Stimulated activated CD4-positive, alpha-beta T cell treated with anti-CD3 and anti-CD28 coated beads, Interleukin-12 subunit alpha, Interleukin-12 subunit beta, amount 100 ng/mL, for 48 hours (primary cell): ENCODE measurements around the gene PPM1G.
"Not testable (repeated sequence)": the region's sequence is repeated elsewhere in the genome, so short reads cannot be mapped to it uniquely, and the experiment has no call there.

Source experiments
- DNase-seq, 3 donors: peaks; one replicate each; pipeline ENCODE4 v3.0.0-alpha.2; 2020; ENCODE audit warnings: low read depth in 2 of 3, low spot score in 1 of 3

PPM1G gene, protein sequence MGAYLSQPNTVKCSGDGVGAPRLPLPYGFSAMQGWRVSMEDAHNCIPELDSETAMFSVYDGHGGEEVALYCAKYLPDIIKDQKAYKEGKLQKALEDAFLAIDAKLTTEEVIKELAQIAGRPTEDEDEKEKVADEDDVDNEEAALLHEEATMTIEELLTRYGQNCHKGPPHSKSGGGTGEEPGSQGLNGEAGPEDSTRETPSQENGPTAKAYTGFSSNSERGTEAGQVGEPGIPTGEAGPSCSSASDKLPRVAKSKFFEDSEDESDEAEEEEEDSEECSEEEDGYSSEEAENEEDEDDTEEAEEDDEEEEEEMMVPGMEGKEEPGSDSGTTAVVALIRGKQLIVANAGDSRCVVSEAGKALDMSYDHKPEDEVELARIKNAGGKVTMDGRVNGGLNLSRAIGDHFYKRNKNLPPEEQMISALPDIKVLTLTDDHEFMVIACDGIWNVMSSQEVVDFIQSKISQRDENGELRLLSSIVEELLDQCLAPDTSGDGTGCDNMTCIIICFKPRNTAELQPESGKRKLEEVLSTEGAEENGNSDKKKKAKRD

DNA sequence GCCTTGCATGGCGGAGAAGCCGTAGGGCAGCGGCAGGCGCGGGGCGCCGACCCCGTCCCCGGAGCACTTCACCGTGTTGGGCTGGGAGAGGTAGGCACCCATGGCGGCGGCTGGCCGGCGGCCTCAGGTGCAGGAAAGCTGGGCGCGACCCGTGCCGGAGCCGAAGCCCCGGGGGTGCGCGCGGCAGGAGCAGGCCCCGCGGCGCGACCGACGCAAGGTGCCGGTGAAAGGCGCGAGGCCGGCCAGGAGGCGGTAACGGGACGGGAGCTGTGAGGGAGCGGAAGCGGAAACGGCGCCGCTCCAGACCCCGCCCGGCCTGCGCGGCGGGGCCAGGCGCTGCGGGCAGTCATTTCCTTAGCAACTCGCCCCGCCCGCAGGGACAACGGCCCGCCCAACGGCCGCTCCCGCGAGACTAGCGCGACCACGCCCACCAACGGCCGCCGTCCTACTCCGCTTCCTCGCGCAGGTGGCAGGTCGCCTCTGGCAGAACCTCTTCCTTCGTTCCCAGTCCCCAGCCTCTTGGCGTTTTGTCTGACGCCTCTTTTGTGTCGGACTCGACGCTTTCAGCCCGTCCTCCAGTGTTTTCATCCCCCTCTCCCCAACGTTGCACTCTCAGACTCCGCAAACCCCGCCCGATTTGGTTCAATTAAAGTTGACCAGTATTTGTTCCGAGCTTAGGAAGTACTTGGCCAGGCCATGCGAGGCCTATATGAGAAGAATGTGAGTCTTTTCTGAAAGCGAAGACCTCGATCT is at the start of gene PPM1G:
TSS of gene PPM1G (minus strand) at position 271 of the 753 bp plus-strand sequence. CDS start at position 102, 169 bp downstream.
- DNase-seq = peak; percentile 92 to 98 (median 96)

DNA sequence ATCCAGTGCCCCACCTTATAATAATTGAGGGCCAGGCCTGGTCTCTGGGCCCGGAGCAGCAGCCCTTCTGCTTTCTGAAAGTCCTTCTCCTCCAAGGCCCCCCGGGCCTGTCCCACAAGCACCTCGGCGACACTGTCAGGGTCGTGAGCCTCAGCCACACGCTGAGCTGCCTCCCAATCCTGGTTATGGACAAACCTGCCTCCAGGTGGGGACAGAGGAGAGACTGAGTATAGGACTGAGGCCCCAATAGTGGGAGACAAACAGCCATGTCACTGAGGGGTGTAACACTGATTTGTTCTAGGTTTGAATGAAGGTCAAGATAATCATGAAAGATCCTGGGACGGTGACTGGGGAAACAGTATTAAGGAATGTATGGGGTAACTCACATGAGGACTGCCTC is 44.6 kb upstream of the PPM1G start:
- DNase-seq = no peak

DNA sequence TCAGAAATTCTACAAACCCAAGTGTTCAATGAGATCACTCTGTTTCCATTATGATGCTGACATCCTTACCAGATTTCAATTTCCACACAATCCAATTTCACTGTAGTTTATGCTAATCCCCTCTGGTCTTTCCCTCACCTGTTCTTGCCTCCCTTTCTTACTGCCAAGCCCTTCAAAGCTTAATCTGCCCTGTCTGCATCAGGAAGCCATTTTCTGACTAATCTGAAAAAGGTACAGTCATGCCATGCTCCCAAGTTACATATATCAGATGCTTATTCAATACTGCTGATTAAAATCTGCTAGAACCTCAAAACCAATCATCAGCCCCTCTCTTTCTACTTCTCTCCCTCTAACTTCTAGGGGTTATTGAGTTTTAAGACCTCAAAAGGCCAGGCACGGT is 41.7 kb upstream of the PPM1G start:
- DNase-seq = no peak

DNA sequence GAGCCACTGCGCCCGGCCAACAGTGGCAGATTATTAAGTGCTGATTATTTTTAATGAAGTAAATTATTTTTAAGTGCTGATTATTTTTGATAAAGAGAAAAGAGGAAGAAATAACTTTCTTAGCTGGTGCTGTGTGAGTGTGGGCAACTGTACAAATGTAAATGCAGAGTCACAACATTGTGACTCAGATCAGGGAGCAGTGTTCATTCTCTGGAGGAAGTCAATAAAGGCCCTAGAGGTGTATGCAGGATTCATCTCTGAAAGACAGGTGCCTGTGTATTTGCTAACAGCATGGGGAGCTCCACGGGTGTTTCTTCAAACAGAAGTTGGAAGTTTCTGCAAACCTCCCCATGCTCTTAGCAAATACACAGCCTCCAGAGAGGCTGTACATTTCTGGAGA is 39.0 kb upstream of the PPM1G start:
- no peak for DNase-seq

DNA sequence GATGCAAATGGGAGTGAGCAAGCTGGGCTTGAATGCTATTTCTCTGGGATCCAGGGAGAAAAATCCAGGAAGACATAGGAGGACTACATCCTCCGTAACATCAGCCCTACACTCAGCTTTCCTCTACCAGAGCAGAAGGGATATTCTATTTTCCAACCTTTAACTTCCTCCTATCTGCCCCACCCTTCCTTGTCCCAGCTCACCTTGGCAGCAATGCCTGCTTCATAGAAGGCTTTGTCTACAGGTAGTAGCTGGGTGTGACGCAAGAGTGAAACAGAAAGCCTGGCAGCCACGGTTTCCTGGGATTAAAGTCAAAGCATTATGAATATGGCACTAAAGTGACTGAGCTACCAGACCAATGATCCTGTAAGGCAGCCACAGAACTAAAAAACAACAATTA is 36.7 kb upstream of the PPM1G start:
- no peak for DNase-seq

DNA sequence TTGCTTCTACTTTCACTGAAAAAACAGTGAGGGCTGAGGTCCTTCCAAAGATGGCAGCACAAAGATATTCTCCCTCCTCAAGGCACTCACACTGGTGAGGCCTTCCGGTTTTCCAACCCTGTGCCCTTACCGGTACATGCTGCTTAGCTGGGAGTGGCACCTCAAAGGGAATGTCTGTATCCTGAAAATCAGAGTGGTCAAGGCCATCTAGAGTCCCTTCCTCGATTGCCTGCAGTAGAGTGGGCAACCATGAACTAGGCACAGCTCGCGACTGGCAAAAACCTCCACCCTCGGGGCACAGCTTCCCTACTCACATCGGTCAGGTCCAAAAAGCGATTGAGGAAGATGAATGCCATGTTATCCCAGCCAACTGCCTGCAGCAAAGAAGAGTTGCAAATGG is 36.2 kb upstream of the PPM1G start:
- DNase-seq = no peak

DNA sequence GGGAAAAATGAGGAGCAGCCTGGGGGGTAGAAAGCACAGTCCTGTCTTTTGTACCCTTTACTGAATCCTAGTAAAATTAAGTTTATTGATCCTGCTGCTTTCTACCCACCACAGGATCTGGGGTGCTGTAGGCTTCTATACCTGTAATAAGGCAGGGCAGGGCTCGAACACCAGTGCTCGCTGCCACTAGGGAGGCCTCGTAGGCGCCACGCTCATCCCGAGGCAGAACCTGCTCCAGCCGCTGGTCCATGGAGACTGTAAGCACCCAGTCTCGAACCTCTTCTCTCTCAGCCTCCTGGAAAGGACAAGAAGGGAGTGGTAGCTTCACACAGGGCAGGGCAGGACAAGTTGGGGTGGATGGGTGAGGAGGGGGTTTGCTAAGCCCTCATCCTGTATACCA is 35.8 kb upstream of the PPM1G start:
- no peak for DNase-seq

DNA sequence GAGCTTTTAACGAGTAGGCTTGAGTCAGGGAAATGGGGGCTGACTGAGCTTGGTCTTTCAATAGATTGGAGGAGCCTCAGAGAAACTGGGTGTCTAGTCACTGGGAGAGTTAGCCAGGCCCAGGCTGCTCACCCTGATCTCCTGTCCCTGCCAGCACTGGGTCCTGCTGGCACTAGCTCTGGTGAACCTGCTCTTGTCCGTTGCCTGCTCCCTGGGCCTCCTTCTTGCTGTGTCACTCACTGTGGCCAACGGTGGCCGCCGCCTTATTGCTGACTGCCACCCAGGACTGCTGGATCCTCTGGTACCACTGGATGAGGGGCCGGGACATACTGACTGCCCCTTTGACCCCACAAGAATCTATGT is 33.5 kb upstream of the PPM1G start:
- no peak for DNase-seq

DNA sequence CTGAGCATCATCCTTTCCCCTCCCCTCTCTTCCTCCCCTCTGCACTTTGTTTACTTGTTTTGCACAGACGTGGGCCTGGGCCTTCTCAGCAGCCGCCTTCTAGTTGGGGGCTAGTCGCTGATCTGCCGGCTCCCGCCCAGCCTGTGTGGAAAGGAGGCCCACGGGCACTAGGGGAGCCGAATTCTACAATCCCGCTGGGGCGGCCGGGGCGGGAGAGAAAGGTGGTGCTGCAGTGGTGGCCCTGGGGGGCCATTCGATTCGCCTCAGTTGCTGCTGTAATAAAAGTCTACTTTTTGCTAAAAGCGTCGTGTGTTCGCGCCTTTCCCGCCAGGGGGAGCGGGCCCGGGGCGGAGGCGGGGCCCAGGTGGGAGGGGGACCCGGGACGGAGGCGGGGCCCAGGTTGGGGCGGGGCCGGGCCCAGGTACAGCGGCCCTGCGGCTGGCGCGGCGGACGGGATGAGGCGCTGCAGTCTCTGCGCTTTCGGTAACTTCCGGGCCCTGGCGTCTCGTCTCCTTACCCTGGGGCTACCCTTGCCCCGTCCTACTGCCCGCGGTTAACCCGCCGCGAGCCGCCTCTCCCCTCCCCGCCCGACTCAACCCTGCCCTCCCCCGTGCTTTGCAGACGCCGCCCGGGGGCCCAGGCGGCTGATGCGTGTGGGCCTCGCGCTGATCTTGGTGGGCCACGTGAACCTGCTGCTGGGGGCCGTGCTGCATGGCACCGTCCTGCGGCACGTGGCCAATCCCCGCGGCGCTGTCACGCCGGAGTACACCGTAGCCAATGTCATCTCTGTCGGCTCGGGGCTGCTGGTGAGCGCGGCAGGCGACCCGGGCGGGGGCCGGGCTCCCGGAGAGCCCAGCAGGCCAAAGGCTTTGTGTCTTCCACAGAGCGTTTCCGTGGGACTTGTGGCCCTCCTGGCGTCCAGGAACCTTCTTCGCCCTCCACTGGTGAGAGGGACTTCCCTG is 32.8 kb upstream of the PPM1G start, which contains the start of gene KRTCAP3:
TSS of gene KRTCAP3 (plus strand) at position 424 of the 962 bp plus-strand sequence. CDS start at position 456, 32 bp downstream.
- DNase-seq = peak in 1 of 3 donors; percentile 15

DNA sequence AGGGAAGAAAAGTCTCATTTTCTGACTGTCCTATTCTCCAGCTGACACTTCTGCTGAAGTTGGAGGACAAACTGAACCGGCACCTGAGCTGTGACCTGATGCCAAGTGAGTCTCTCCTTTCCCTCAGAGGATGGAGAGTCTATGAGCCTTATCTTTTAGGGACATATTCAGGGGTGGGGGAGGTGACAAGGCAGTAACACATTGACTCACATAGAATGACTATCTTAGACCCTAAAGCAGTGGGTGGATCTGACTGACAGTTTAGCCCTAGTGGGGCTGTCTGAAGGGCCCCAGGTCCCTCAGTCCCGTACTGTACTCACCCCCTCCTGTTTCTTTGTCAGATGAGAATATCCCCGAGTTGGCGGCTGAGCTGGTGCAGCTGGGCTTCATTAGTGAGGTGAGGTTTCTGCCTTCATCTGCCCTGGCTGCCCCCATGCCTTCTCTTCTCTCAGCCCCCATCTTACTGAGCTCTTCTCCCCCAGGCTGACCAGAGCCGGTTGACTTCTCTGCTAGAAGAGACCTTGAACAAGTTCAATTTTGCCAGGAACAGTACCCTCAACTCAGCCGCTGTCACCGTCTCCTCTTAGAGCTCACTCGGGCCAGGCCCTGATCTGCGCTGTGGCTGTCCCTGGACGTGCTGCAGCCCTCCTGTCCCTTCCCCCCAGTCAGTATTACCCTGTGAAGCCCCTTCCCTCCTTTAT is 32.0 kb upstream of the PPM1G start:
- DNase-seq = no peak

DNA sequence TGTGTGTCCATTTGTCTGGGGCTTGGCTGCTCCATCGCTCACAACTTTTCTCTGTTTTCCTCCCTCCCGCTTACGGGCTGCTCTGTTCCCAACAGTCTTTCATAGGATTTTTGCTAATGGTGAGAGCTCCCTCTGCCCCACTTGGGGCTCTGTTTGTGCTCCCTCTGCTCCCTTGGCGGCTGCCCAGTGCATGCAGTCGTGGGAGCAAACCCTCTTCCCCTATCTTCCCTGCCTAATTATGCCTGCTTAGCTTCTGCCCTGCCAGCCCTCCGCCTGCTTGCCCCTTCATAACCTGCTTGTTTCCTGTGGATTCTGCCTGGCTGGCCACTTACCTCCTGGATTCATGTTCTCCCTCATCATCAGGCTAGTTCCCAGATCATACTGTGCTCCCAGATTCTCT is 26.2 kb upstream of the PPM1G start:
- DNase-seq = no peak

DNA sequence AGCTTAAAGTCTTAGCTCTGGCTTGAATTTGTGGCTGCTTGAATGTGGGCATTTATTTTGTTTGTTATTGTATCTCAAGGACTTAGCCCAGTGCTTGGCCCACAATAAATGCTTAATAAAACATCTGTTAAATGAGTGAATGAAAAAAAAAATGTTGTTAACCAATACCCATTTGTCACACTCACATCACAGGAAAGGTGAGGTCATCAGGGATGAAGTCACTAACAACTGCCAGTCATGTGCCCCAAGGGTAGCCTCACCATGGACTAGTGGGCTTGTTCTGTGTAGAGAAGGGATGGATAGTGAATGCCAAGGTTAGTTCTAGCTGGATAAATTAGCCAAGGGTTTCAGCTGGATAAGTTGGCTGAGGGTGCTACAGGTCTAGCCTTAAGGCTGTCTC is 22.0 kb upstream of the PPM1G start:
- DNase-seq = peak in 1 of 3 donors; percentile 35

DNA sequence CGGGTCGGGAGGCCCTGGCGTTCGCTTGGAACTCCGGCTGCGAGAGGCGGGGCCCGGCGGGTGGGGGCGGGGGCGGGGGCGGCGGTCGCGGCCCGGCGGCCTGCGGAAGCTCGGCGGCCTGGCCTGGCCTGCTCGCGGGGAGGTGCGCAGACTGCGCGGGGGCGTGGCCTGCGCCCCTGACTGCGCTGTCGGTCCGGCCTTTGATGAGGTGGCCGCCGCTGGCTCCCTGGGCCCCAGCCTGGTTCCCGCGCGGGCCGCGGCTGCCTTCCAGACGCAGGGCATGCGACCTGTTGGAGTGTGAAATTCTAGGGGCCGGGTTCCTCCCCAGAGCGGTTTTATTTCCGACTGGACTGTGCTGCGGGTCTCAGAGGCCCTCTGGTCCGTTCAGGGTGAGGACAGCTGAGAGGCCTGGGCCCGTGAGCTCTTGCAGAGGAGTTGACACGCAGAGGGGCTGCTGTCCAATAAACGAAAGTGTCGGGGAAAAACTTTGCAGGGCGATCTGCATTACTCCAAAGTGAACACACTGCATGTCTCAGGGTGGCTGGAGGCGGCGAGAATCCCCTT is 19.7 kb upstream of the PPM1G start:
- peak; percentile 37 to 75 (median 56) for DNase-seq

DNA sequence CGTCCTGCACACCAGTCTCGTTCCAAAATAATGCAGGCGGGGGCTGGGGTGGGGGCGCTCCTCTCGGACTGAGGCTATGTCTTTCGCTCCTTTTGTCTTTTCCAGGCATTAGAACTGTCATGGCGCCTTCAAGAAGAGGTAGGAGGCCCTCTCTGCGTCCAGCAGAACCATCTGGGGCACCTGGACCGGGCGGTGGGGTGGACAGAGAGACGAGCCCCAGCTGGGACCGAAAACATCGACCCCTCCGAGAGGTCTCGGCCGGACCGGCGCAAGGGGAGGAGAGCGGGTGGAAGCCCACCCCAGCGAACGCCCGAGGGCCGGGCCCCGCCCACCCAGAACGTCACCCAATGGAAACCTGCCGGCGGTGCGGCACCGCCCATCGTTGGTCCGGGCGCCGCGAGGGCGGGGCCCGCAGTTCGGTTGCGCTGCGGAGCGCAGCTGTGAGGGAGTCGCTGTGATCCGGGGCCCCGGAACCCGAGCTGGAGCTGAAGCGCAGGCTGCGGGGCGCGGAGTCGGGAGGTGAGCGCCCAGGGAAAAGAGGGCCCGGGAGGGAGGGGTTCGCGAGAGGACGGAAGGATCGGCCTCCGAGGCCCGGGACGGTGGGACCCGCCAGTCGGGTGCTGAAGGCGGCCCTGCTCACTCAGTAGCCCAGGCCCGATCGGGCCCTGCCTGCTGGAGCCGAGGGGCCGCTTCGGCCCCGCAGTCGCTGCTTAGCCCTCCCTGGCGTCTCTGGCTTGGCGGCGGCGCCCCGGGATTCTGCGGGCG is 19.0 kb upstream of the PPM1G start, which contains the start of gene NRBP1:
TSS of gene NRBP1 (plus strand) at position 419 of the 765 bp plus-strand sequence. CDS start 4,643 bp downstream, outside the sequence.
- DNase-seq = peak; percentile 80 to 92 (median 87)

DNA sequence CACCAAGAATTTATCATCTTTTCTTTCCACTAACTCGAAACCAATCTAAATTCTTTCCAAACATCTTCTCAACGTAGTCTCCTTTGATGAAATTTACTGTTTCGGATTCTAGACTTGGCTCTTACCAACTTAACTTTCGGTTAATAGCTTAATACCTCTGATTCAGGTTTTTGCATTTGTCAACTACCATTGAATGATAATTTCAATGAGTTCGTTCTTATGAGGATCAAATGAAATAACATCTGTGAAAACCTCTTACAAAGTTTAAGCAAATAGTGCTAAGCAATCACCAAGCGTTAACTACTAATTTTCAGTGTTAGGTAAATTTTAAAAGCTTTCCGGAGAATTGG is 18.4 kb upstream of the PPM1G start:
- DNase-seq = no peak

DNA sequence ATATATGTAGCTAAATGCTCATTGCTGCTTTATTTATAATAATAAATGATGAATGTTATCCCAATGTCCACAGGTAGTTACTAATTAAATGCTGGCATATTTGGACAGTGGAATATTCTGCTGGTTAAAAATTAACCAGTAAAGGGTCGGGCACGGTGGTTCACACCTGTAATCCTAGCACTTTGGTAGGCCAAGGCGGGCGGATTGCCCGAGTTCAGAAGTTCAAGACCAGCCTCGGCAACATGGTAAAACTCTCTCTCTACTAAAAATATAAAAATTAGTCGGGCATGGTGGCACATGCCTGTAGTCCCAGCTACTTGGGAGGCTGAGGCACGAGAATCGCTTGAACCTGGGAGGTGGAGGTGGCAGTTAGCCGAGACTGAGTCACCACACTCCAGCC is 15.6 kb upstream of the PPM1G start:
- not testable (repeated sequence) for DNase-seq

DNA sequence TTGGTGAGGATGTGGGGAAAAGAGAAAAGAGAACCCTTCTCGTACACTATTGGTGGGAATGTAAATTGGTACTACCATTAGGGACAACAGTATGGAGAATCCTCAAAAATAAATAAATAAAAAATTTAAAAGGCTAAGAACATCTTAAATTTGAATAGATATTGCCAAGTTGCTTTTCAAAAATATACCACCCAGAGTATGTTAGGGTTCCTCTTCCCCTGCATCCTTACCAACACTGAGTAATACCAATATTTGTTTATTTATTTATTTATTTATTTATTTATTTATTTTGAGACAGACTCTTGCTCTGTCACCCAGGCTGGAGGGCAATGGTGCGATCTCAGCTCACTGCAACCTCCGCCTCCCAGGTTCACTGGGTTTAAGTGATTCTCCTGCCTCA is 13.6 kb upstream of the PPM1G start:
- no peak for DNase-seq

DNA sequence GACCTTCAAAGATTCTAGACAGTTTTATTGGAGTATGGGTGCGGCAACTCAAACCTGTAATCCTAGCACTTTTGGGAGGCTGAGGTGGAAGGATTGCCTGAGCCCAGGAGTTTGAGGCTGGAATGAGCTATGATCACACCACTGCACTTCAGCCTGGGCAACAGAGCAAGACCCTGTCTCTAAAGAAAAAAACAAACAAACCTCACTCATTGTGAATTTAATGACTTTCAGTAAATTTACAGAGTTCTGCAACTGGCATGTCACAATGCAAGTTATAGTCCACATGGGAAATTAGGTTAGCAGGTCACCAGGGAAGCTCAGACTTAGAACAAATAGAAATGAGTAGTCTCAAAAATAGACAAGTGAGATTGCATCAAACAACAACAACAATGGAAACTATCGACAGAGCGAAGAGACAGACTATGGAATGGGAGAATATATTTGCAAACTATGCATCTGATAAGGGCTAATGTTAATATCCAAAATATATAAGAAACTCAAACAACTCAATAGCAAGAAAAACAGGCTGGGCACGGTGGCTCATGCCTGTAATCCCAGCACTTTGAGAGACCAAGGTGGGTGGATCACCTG is 12.4 kb upstream of the PPM1G start:
- DNase-seq = no peak

DNA sequence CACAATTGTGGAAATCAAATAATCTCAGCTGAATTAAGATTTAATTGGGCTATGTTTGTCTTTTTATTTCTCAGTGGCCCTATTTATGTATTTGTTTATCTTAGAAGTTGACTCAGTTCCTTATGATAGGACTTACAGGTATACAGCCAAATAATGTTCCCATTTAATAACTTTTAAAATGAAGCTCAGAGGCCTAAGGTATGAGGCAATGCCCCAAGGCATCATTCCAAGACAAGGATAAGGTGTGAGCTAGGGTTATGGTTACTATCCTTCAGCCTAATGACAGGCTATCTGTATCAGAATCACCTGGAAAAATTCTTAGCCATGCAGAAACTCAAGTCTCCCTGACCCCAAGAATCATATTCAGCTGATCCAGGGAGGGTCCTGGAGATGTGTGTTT is 11.6 kb upstream of the PPM1G start:
- DNase-seq = no peak
